K562 (cell line): ENCODE measurements around the gene B4GALNT3. TPM values are rescaled to one million over a fixed set of nuclear protein-coding genes. Genes with fewer than 3 reads are reported as not detected.
A peak's percentile ranks its signal among the peaks of the same experiment; 100 is the strongest.

ENCODE experiments used
- ATAC-seq: fragments of 200-7000 bp; cut with Tn5 transposase; 3 replicates; pipeline ENCODE4 v1.9.1; 2020; ENCODE audit warnings: moderate library complexity
- BruUV-seq: library from RNA; stranded (reverse); fragments of 400-500 nt; replicated peaks from 2 replicates; lab custom pipeline; 2021; lab: Mats Ljungman, UMichigan
- CTCF ChIA-PET: fragments of 300-600 bp; formaldehyde crosslinking; extraction: SDS; loops from one replicate; lab custom pipeline; 2021; ENCODE audit warnings: low intra/inter-chr PET ratio; lab: Yijun Ruan, JAX
- POLR2A ChIA-PET: fragments of 300-600, 350-650 bp; sonication (Branson Sonifier 250); formaldehyde crosslinking; extraction: SDS; loops from one replicate; lab custom pipeline; 2021; ENCODE audit warnings: antibody characterized with exemption, inconsistent platforms; lab: Yijun Ruan, JAX
- DNase-seq, 4 experiments: peaks; one replicate each; pipeline versions ENCODE4 v3.0.0 to v3.0.0-alpha.2; 2011 to 2018; ENCODE audit warnings: low spot score in 3 of 4, mixed read lengths in 3 of 4; ENCODE audit errors: extremely low read depth in 1 of 4
- FAIRE-seq: peaks from 2 replicates; lab custom pipeline; 2011; peaks lifted over from hg19 to GRCh38; lab: Jason Lieb, UNC
- H2AFZ ChIP-seq: 2 replicates; pipeline ENCODE4 v1.6.0; 2011; ENCODE audit warnings: low read depth, low read length, control low read depth, inconsistent platforms
- H3K27ac ChIP-seq: fragments of 200-600 bp; 3 replicates; pipeline ENCODE4 v1.8.0; 2011; ENCODE audit warnings: low read depth, mild to moderate bottlenecking, control low read depth, inconsistent platforms, low read length, moderate library complexity, mixed read lengths; ENCODE audit errors: extremely low read depth
- H3K27me3 ChIP-seq, 2 experiments: fragments of 300-600 bp in 1 of 2; 2 replicates in 1 of 2; 3 replicates in 1 of 2; pipeline versions ENCODE4 v1.6.0 to v1.8.0; 2011; ENCODE audit warnings: inconsistent platforms in 2 of 2, low read length in 2 of 2, mild to moderate bottlenecking in 1 of 2, mixed read lengths in 1 of 2, moderate library complexity in 1 of 2; ENCODE audit not compliant: control insufficient read depth in 2 of 2, insufficient read depth in 2 of 2
- H3K36me3 ChIP-seq: fragments of 300-600 bp; 3 replicates; pipeline ENCODE4 v1.8.0; 2011; ENCODE audit warnings: mild to moderate bottlenecking, low read length, inconsistent platforms; ENCODE audit not compliant: control insufficient read depth, insufficient read depth
- H3K4me1 ChIP-seq, 2 experiments: fragments of 200-600 bp in 1 of 2; replicated peaks in 1 of 2; 2 replicates in 1 of 2; 3 replicates in 1 of 2; pipeline versions ENCODE4 v1.5.1 to v1.8.0; 2011; ENCODE audit warnings: inconsistent platforms in 2 of 2, low read length in 2 of 2, mild to moderate bottlenecking in 1 of 2, mixed read lengths in 1 of 2, moderate library complexity in 1 of 2; ENCODE audit not compliant: control insufficient read depth in 2 of 2, insufficient read depth in 2 of 2
- H3K4me2 ChIP-seq: 2 replicates; pipeline ENCODE4 v1.6.1; 2011; ENCODE audit warnings: low read length, control low read depth, inconsistent platforms, mixed read lengths; ENCODE audit not compliant: insufficient read depth
- H3K4me3 ChIP-seq: fragments of 200-600 bp; sonication (generic), shearing (Covaris generic); 2 replicates; pipeline ENCODE4 v1.5.1; 2016; ENCODE audit warnings: control low read depth, inconsistent platforms
- H3K79me2 ChIP-seq: fragments of 200-600 bp; 3 replicates; pipeline ENCODE4 v1.8.0; 2011; ENCODE audit warnings: low read length, inconsistent platforms; ENCODE audit not compliant: control insufficient read depth, insufficient read depth
- H3K9ac ChIP-seq, 2 experiments: 2 replicates each; pipeline versions ENCODE4 v1.6.0 to v1.6.1; 2011; ENCODE audit warnings: low read depth in 2 of 2, low read length in 2 of 2, control low read depth in 1 of 2, inconsistent platforms in 1 of 2, mild to moderate bottlenecking in 1 of 2, mixed read lengths in 1 of 2; ENCODE audit not compliant: insufficient read depth in 1 of 2
- H3K9me1 ChIP-seq: one replicate; pipeline ENCODE4 v1.6.0; 2011; ENCODE audit warnings: inconsistent platforms, mild to moderate bottlenecking, low read length, moderate library complexity; ENCODE audit not compliant: control insufficient read depth, insufficient read depth
- H3K9me3 ChIP-seq: replicated peaks from 2 replicates; pipeline ENCODE4 v1.5.1; 2011; ENCODE audit warnings: low read depth, low read length, inconsistent platforms; ENCODE audit not compliant: control insufficient read depth, insufficient read depth
- H4K20me1 ChIP-seq: replicated peaks from 2 replicates; pipeline ENCODE4 v1.6.1; 2011; ENCODE audit warnings: low read length, inconsistent platforms, mixed read lengths; ENCODE audit not compliant: control insufficient read depth, insufficient read depth
- ARID3B ChIP-seq: fragments of 250-450 bp; sonication (Bioruptor Pico); IDR thresholded peaks from 2 replicates; pipeline ENCODE4 v1.4.0; 2020; ENCODE audit warnings: borderline replicate concordance
- BHLHE40 ChIP-seq: IDR thresholded peaks from 2 replicates; pipeline ENCODE4 v1.6.1; 2011; ENCODE audit warnings: low read length, improper control_type of control experiment
- CBX3 ChIP-seq, 2 experiments: IDR thresholded peaks; 1 replicate in 1 of 2; 2 replicates in 1 of 2; pipeline ENCODE4 v1.6.1; 2012; ENCODE audit warnings: inconsistent platforms in 2 of 2, low read length in 2 of 2, borderline replicate concordance in 1 of 2, control low read depth in 1 of 2
- CTCF ChIP-seq, 3 experiments: IDR thresholded peaks in 2 of 3; conservative IDR thresholded peaks in 1 of 3; 2 replicates each; pipeline ENCODE4 v1.5.1; 2011 to 2012; ENCODE audit warnings: low read length in 3 of 3, mild to moderate bottlenecking in 3 of 3, control low read depth in 2 of 3, improper control_type of control experiment in 1 of 3, inconsistent platforms in 1 of 3, low read depth in 1 of 3, mixed read lengths in 1 of 3, moderate library complexity in 1 of 3; ENCODE audit not compliant: insufficient read depth in 2 of 3
- EP300 ChIP-seq: IDR thresholded peaks from 2 replicates; pipeline ENCODE4 v1.6.1; 2012; ENCODE audit warnings: low read length, improper control_type of control experiment
- GTF2A2 ChIP-seq: IDR thresholded peaks from 2 replicates; pipeline ENCODE4 v1.6.1; 2016; ENCODE audit warnings: mild to moderate bottlenecking, missing genetic modification characterization, missing compliant biosample characterization
- HLTF ChIP-seq: fragments of 450-650 bp; IDR thresholded peaks from 2 replicates; pipeline ENCODE4 v1.6.1; 2016
- HNRNPH1 ChIP-seq: fragments of 200-400 bp; formaldehyde crosslinking; optimal IDR thresholded peaks from 2 replicates; pipeline ENCODE3; 2017; ENCODE audit warnings: low read depth, mild to moderate bottlenecking, low read length, moderate library complexity
- KLF13 ChIP-seq: fragments of 450-650 bp; IDR thresholded peaks from 2 replicates; pipeline ENCODE4 v1.6.1; 2016; ENCODE audit warnings: missing genetic modification characterization, low read depth, mild to moderate bottlenecking, missing compliant biosample characterization, moderate library complexity, borderline replicate concordance
- MTF1 ChIP-seq: fragments of 250-450 bp; sonication (Bioruptor Pico); IDR thresholded peaks from 2 replicates; pipeline ENCODE4 v1.9.0; 2021; ENCODE audit warnings: moderate library complexity, mild to moderate bottlenecking, inconsistent platforms, borderline replicate concordance
- NFRKB ChIP-seq: fragments of 450-650 bp; IDR thresholded peaks from 2 replicates; pipeline ENCODE4 v1.6.1; 2016; ENCODE audit warnings: low read depth
- PHF20 ChIP-seq: fragments of 450-650 bp; IDR thresholded peaks from 2 replicates; pipeline ENCODE4 v1.6.1; 2018; ENCODE audit not compliant: partially characterized antibody
- ZBTB9 ChIP-seq: fragments of 450-650 bp; formaldehyde crosslinking; IDR thresholded peaks from 2 replicates; pipeline ENCODE4 v1.4.0; 2020; ENCODE audit warnings: mild to moderate bottlenecking, moderate library complexity
- ZNF121 ChIP-seq: sonication (generic); formaldehyde crosslinking; conservative IDR thresholded peaks from 2 replicates; pipeline ENCODE4 v1.8.0; 2022; ENCODE audit warnings: missing genetic modification reagents
- ZNF134 ChIP-seq: fragments of 250-450 bp; sonication (Bioruptor Pico); conservative IDR thresholded peaks from 2 replicates; pipeline ENCODE4 v1.4.0; 2020
- ZNF707 ChIP-seq: fragments of 250-450 bp; sonication (Bioruptor Pico); conservative IDR thresholded peaks from 2 replicates; pipeline ENCODE4 v1.8.0; 2022; ENCODE audit warnings: inconsistent platforms, mild to moderate bottlenecking, moderate library complexity
- ZNF780A ChIP-seq: fragments of 250-450 bp; sonication (Bioruptor Pico); IDR thresholded peaks from 2 replicates; pipeline ENCODE4 v1.5.0; 2021; ENCODE audit warnings: mild to moderate bottlenecking
- WGBS: fragments of 100-300 bp; shearing (Covaris generic); methylation state at CpG from one replicate; pipeline ENCODE4 v1.1.6; 2016; ENCODE audit warnings: low coverage, mixed read lengths; ENCODE audit not compliant: insufficient coverage; ENCODE audit errors: missing lambda C conversion rate; 5-methylcytosine and 5-hydroxymethylcytosine counted together
- in situ Hi-C: fragments of 300-500 bp; cut with MboI; formaldehyde crosslinking; loops from 4 replicates; pipeline ENCODE4 v1.15.0; 2018; ENCODE audit warnings: inconsistent platforms, mixed read lengths
- intact Hi-C: fragments of 100-400 bp; cut with micrococcal nuclease; formaldehyde crosslinking; loops from 2 replicates; pipeline ENCODE4 v1.14.2; 2022
- polyA plus RNA-seq, 8 experiments: library from polyadenylated mRNA; depleted of rRNA in 4 of 8; stranded (reverse) in 5 of 8; unstranded in 3 of 8; fragments of >200 nt; fragmentation: Nextera tagmentation in 2 of 8; fragmentation: Illumina TruSeq in 1 of 8; extraction: Ambion mirVana in 2 of 8; extraction: Trizol in 1 of 8; gene quantifications; 2 replicates each; pipeline versions ENCODE4 v1.2.1 to v1.2.3, GENCODE V29; 2011 to 2014; ENCODE audit warnings: inconsistent platforms in 1 of 8, missing spikeins in 1 of 8
- total RNA-seq, 7 experiments: library from RNA; depleted of rRNA in 6 of 7; stranded (reverse); fragments of >200 nt in 6 of 7; fragmentation: Illumina TruSeq in 2 of 7; extraction: Trizol in 2 of 7; gene quantifications; 2 replicates each; pipeline versions ENCODE4 v1.2.1 to v1.2.3, GENCODE V29; 2011 to 2021; ENCODE audit warnings: low replicate concordance in 1 of 7

Gene B4GALNT3
- total and polyA plus RNA-seq, 9 of the 15 experiments (the other 6 are each of a cell fraction or from before 2014, with no cell fraction given) = 0.04 to 0.36 (median 0.10) TPM; not detected in 6

GRCh38 chr12:561908-562593 lies 102.3 kb downstream of the B4GALNT3 start (continued):
- TF ChIP-seq ZBTB9 (CRISPR knock-in tag) (peak; percentile 95), ZNF134 (CRISPR knock-in tag) (peak; percentile 92), BHLHE40 (peak; percentile 69)

- no peaks in the 10 kb centered on the region for H3K36me3 ChIP-seq
- H3K9me3 ChIP-seq = no peaks in the 10 kb centered on the region
- ChIA-PET POLR2A (no interaction called here), CTCF (no interaction called here)
- no peaks in the 10 kb centered on the region for H3K79me2 ChIP-seq
- H3K4me1 ChIP-seq = peaks cover 12 to 37% of the 10 kb centered on the region in 2 experiments; a peak in 4 of 5 replicates
- WGBS = 36% methylated on average over 2 of the region's 12 CpGs
- H3K27me3 ChIP-seq = peaks cover 19 to 34% of the 10 kb centered on the region in 2 experiments; a peak in 4 of 5 replicates
- in situ Hi-C loops (loop anchor here (10.0 to 25.0 kb wide), 2 partner anchors 512 to 1025 kb away; partner anchors contain the start of gene FBXL14), intact Hi-C loops (no loop called here)
- no peak for ATAC-seq
- no peak overlapping the region for H2AFZ ChIP-seq
- FAIRE-seq = no peak
- no peak for DNase-seq
- no peaks in the 10 kb centered on the region for H3K9me1 ChIP-seq
- H4K20me1 ChIP-seq = 0 out of 2 replicates have a peak, but pooled peaks cover 9% of the 10 kb centered on the region
- no peak overlapping the region for H3K27ac ChIP-seq
- BruUV-seq = no TSS peak
- H3K4me2 ChIP-seq = peak overlapping the region; percentile 25; the same call in 1 of the 2 replicates
- H3K9ac ChIP-seq = no peak overlapping the region
- no peak overlapping the region for H3K4me3 ChIP-seq
- TF ChIP-seq ZNF121 (CRISPR knock-in tag) = no peak
- TF ChIP-seq MTF1 = no peak
- TF ChIP-seq ZNF707 (CRISPR knock-in tag) = no peak
- no peak for TF ChIP-seq CTCF (IDR thresholded peaks at IDR 0.05 in 2 of 3, conservative IDR thresholded peaks at IDR 0.05 in 1 of 3; ENCODE audit: insufficient read depth in 2 of 3, low read depth in 1 of 3, low read length in 3 of 3)
- TF ChIP-seq CBX3 (IDR thresholded peaks at IDR 0.05; ENCODE audit: borderline replicate concordance in 1 of 2, low read length in 2 of 2) = no peak
- no peak for TF ChIP-seq ZNF780A
- no peak for TF ChIP-seq NFRKB
- TF ChIP-seq GTF2A2 = no peak
- no peak for TF ChIP-seq ARID3B (CRISPR knock-in tag)
- no peak for TF ChIP-seq HNRNPH1
- TF ChIP-seq EP300 = no peak
- TF ChIP-seq KLF13 (tag) = no peak
- TF ChIP-seq HLTF = no peak
- no peak for TF ChIP-seq PHF20
Observed at GRCh38 chr12:562634-563033, 102.9 kb downstream of the B4GALNT3 start.
